Trophoblast cell (in vitro differentiated cells and primary cell): ENCODE results near the gene MED13L.

ENCODE experiments used
- DNase-seq, 2 donors: peaks; one replicate each; pipeline ENCODE4 v3.0.0-alpha.2; 2016
- H2AFZ ChIP-seq: 2 replicates; pipeline ENCODE4 v1.6.1; 2013; ENCODE audit warnings: low read length, moderate library complexity, mild to moderate bottlenecking; ENCODE audit not compliant: insufficient read depth, poor library complexity
- H2AK5ac ChIP-seq: 2 replicates; pipeline ENCODE4 v1.6.1; 2013; ENCODE audit warnings: mild to moderate bottlenecking, low read length
- H2BK120ac ChIP-seq: 2 replicates; pipeline ENCODE4 v1.6.1; 2013; ENCODE audit warnings: low read length, mild to moderate bottlenecking, moderate library complexity; ENCODE audit not compliant: insufficient read depth, poor library complexity
- H2BK12ac ChIP-seq: 2 replicates; pipeline ENCODE4 v1.6.1; 2013; ENCODE audit warnings: mild to moderate bottlenecking, low read length, moderate library complexity
- H2BK5ac ChIP-seq: 2 replicates; pipeline ENCODE4 v1.6.1; 2013; ENCODE audit warnings: low read length, low read depth, moderate library complexity, mild to moderate bottlenecking; ENCODE audit not compliant: poor library complexity
- H3K14ac ChIP-seq: 2 replicates; pipeline ENCODE4 v1.6.1; 2013; ENCODE audit warnings: mild to moderate bottlenecking, low read length
- H3K18ac ChIP-seq: 2 replicates; pipeline ENCODE4 v1.6.1; 2013; ENCODE audit warnings: mild to moderate bottlenecking, low read length
- H3K23ac ChIP-seq: 2 replicates; pipeline ENCODE4 v1.6.1; 2013; ENCODE audit warnings: low read length
- H3K27ac ChIP-seq: 2 replicates; pipeline ENCODE4 v1.5.1; 2013; ENCODE audit warnings: low read depth, mild to moderate bottlenecking, inconsistent platforms, low read length, moderate library complexity
- H3K27me3 ChIP-seq: 2 replicates; pipeline ENCODE4 v1.6.1; 2013; ENCODE audit warnings: inconsistent platforms, mild to moderate bottlenecking, low read length, moderate library complexity; ENCODE audit not compliant: insufficient read depth
- H3K36me3 ChIP-seq, 2 experiments: 1 replicate in 1 of 2; 2 replicates in 1 of 2; pipeline ENCODE4 v1.6.1; 2013; ENCODE audit warnings: low read length in 2 of 2, mild to moderate bottlenecking in 2 of 2, moderate library complexity in 1 of 2; ENCODE audit not compliant: insufficient read depth in 2 of 2, control insufficient read depth in 1 of 2
- H3K4ac ChIP-seq: 2 replicates; pipeline ENCODE4 v1.6.1; 2013; ENCODE audit warnings: low read depth, mild to moderate bottlenecking, low read length, moderate library complexity
- H3K4me1 ChIP-seq, 2 experiments: 1 replicate in 1 of 2; 2 replicates in 1 of 2; pipeline ENCODE4 v1.6.1; 2013; ENCODE audit warnings: low read length in 2 of 2, mild to moderate bottlenecking in 2 of 2, moderate library complexity in 1 of 2; ENCODE audit not compliant: insufficient read depth in 2 of 2, control insufficient read depth in 1 of 2
- H3K4me2 ChIP-seq: 2 replicates; pipeline ENCODE4 v1.6.1; 2013; ENCODE audit warnings: inconsistent platforms, mild to moderate bottlenecking, low read length, moderate library complexity
- H3K4me3 ChIP-seq: 2 replicates; pipeline ENCODE4 v1.5.1; 2013; ENCODE audit warnings: mild to moderate bottlenecking, low read depth, low read length, inconsistent platforms
- H3K79me1 ChIP-seq: one replicate; pipeline ENCODE4 v1.6.1; 2013; ENCODE audit warnings: low read length
- H3K79me2 ChIP-seq: 2 replicates; pipeline ENCODE4 v1.6.1; 2013; ENCODE audit warnings: low read length, mild to moderate bottlenecking; ENCODE audit not compliant: control insufficient read depth, insufficient read depth, poor library complexity
- H3K9ac ChIP-seq: 2 replicates; pipeline ENCODE4 v1.6.1; 2013; ENCODE audit warnings: mild to moderate bottlenecking, low read length
- H3K9me3 ChIP-seq: 2 replicates; pipeline ENCODE4 v1.6.1; 2013; ENCODE audit warnings: low read depth, mild to moderate bottlenecking, control low read depth, inconsistent platforms, low read length; ENCODE audit not compliant: insufficient read depth
- H4K12ac ChIP-seq: 2 replicates; pipeline ENCODE4 v1.6.1; 2013; ENCODE audit warnings: low read depth, mild to moderate bottlenecking, low read length, moderate library complexity
- H4K8ac ChIP-seq: 2 replicates; pipeline ENCODE4 v1.6.1; 2013; ENCODE audit warnings: low read depth, mild to moderate bottlenecking, low read length, moderate library complexity
- H4K91ac ChIP-seq: one replicate; pipeline ENCODE4 v1.6.1; 2013; ENCODE audit warnings: low read depth, mild to moderate bottlenecking, low read length, moderate library complexity
- WGBS: extraction: QIAGEN DNeasy Blood & Tissue Kit; methylation state at CpG from one replicate; pipeline ENCODE4 v1.1.7; 2013; ENCODE audit warnings: missing lambda C conversion rate; ENCODE audit not compliant: insufficient read length, insufficient coverage; ENCODE audit errors: extremely low coverage; 5-methylcytosine and 5-hydroxymethylcytosine counted together

MED13L gene

DNA sequence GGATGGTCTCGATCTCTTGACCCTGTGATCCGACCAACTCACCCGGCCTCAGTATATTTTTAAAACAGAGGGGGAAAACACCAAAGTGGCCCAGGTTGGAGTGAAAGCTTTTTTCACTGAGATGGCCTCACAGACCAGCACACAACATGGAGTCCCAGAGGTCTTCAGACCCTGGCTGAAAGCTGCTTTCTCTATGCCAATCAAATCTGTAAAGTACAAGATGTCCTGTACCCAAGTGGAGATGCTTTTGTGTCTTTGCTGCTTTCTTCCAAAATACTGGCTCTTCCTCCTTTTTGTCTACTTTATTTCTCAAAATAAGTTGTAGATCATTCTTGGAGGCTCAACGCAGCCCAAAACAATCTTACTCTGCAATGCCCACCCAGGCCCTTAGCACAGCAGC is 214.8 kb downstream of the MED13L start:
- H4K8ac ChIP-seq = no peak overlapping the region
- H2BK5ac ChIP-seq = no peak overlapping the region
- no peak overlapping the region for H3K4me2 ChIP-seq
- H3K4me1 ChIP-seq = peaks cover 0 to 5% of the 10 kb centered on the region in 2 experiments
- no peak overlapping the region for H2BK12ac ChIP-seq
- H3K27ac ChIP-seq = no peak overlapping the region
- H3K79me1 ChIP-seq = no peaks in the 10 kb centered on the region
- no peak overlapping the region for H3K4ac ChIP-seq
- no peak overlapping the region for H2AFZ ChIP-seq
- no peak overlapping the region for H3K23ac ChIP-seq
- no peaks in the 10 kb centered on the region for H3K27me3 ChIP-seq
- H3K18ac ChIP-seq = no peak overlapping the region
- no CpG with 5 or more reads among the region's 4 CpGs for WGBS
- no peak overlapping the region for H2BK120ac ChIP-seq
- no peak overlapping the region for H3K4me3 ChIP-seq
- H3K36me3 ChIP-seq = no peaks in the 10 kb centered on the region
- no peak overlapping the region for H4K12ac ChIP-seq
- no peak overlapping the region for H2AK5ac ChIP-seq
- no peaks in the 10 kb centered on the region for H3K79me2 ChIP-seq
- H4K91ac ChIP-seq = no peak overlapping the region
- H3K9me3 ChIP-seq = no peaks in the 10 kb centered on the region
- no peak overlapping the region for H3K14ac ChIP-seq
- no peak for DNase-seq
- no peak overlapping the region for H3K9ac ChIP-seq

DNA sequence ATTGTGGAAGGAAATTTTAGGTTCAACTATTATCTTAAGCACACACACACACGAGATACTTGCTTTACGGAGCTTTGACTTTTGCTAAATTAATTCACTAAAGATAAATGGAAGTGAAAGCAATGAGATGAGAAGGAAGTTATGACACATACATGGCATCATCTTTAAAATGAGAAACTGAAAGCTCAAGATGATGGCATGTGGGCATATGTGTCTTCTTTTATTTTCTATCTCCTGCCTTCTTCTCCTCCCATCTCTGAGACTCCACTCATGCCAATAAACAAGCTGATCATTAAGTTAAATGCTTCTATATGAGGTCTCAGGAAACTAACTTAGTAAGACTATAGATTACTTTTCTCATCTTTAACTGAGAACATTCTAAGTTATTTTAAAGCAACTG is 216.7 kb downstream of the MED13L start:
- H3K9ac ChIP-seq = no peak overlapping the region
- H3K23ac ChIP-seq = no peak overlapping the region
- peaks cover 0 to 3% of the 10 kb centered on the region in 2 experiments for H3K4me1 ChIP-seq
- H3K36me3 ChIP-seq = no peaks in the 10 kb centered on the region
- no peaks in the 10 kb centered on the region for H3K9me3 ChIP-seq
- H2AFZ ChIP-seq = no peak overlapping the region
- no peak overlapping the region for H4K91ac ChIP-seq
- H4K12ac ChIP-seq = no peak overlapping the region
- H3K79me1 ChIP-seq = no peaks in the 10 kb centered on the region
- H2BK5ac ChIP-seq = no peak overlapping the region
- H3K14ac ChIP-seq = no peak overlapping the region
- H3K4ac ChIP-seq = no peak overlapping the region
- H4K8ac ChIP-seq = no peak overlapping the region
- H3K4me2 ChIP-seq = no peak overlapping the region
- H2BK120ac ChIP-seq = no peak overlapping the region
- H3K27ac ChIP-seq = no peak overlapping the region
- H2AK5ac ChIP-seq = no peak overlapping the region
- H3K18ac ChIP-seq = no peak overlapping the region
- DNase-seq = no peak
- WGBS = no CpG with 5 or more reads among the region's 2 CpGs
- H3K79me2 ChIP-seq = no peaks in the 10 kb centered on the region
- H3K4me3 ChIP-seq = no peak overlapping the region
- no peaks in the 10 kb centered on the region for H3K27me3 ChIP-seq
- no peak overlapping the region for H2BK12ac ChIP-seq

DNA sequence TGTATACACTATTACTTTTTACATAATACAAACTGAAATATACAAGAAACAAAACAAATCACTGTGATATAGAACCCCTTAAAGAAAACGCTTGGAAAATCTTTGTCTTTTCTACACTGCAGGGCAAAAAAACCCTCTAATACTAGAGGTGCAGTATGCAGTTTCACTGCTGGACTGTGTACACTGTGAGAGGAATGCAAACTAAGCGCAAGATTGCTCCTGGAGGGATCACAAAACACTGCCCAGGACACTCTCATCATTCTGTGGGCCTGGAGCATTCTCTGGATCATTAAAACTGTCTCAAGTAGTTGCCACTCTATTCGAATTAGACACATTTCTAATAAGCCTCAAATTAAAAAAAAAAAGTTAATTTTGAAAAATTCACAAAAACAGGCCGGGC is 217.6 kb downstream of the MED13L start:
- Histone ChIP-seq H3K27me3 (no peaks in the 10 kb centered on the region), H3K23ac (no peak overlapping the region), H3K4ac (no peak overlapping the region), H3K18ac (no peak overlapping the region), H3K4me2 (no peak overlapping the region), H3K79me1 (no peaks in the 10 kb centered on the region), H4K12ac (no peak overlapping the region), H2AK5ac (no peak overlapping the region), H2BK12ac (no peak overlapping the region), H3K4me3 (no peak overlapping the region), H3K4me1 (peaks cover 0 to 2% of the 10 kb centered on the region in 2 experiments), H2BK120ac (no peak overlapping the region), H3K9me3 (no peaks in the 10 kb centered on the region), H3K36me3 (no peaks in the 10 kb centered on the region), H3K9ac (no peak overlapping the region), H2BK5ac (no peak overlapping the region), H3K14ac (no peak overlapping the region), H3K79me2 (no peaks in the 10 kb centered on the region), H4K91ac (no peak overlapping the region), H3K27ac (no peak overlapping the region), H4K8ac (no peak overlapping the region), H2AFZ (no peak overlapping the region)
- WGBS = no CpG with 5 or more reads among the region's 4 CpGs
- no peak for DNase-seq

DNA sequence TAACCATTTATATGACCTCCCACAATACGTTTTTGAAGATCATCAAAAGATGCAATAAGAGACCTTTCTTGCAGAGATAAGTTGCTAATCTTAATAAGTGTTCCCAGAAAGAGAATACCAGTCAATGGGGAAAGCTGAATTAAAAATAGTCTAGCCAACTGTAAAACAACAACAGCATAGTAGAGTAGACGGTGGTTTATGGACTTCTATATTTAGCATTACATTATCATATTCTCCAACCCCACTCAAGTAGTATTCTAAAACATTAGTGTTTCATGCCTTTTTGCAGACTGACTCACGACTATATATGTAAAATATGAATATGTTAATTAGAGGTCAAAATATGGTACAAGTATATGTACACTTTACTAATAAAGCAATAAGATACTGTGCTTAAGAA is 218.9 kb downstream of the MED13L start:
- no peaks in the 10 kb centered on the region for H3K79me2 ChIP-seq
- no peaks in the 10 kb centered on the region for H3K27me3 ChIP-seq
- no peak overlapping the region for H3K4me3 ChIP-seq
- no peaks in the 10 kb centered on the region for H3K79me1 ChIP-seq
- no peak overlapping the region for H3K27ac ChIP-seq
- no peak overlapping the region for H4K12ac ChIP-seq
- no peak for DNase-seq
- no peak overlapping the region for H3K18ac ChIP-seq
- no peak overlapping the region for H4K91ac ChIP-seq
- no peaks in the 10 kb centered on the region for H3K9me3 ChIP-seq
- no peak overlapping the region for H3K4me2 ChIP-seq
- H2BK120ac ChIP-seq = no peak overlapping the region
- H2BK12ac ChIP-seq = no peak overlapping the region
- H3K4me1 ChIP-seq = peaks cover 0 to 4% of the 10 kb centered on the region in 2 experiments
- no peaks in the 10 kb centered on the region for H3K36me3 ChIP-seq
- H3K9ac ChIP-seq = no peak overlapping the region
- H3K4ac ChIP-seq = no peak overlapping the region
- no peak overlapping the region for H2AFZ ChIP-seq
- no peak overlapping the region for H4K8ac ChIP-seq
- WGBS = no CpG with 5 or more reads among the region's 3 CpGs
- H3K14ac ChIP-seq = no peak overlapping the region
- no peak overlapping the region for H2BK5ac ChIP-seq
- H2AK5ac ChIP-seq = no peak overlapping the region
- H3K23ac ChIP-seq = no peak overlapping the region
